Cortex of kidney (tissue), 1 donor: ENCODE measurements around the gene FAM219A.
"Not testable (repeated sequence)": the region's sequence is repeated elsewhere in the genome, so short reads cannot be mapped to it uniquely, and the experiment has no call there.

Experiments used
- DNase-seq: peaks from one replicate; lab custom pipeline; 2025; lab: John Stamatoyannopoulos, UW

Gene FAM219A

DNA sequence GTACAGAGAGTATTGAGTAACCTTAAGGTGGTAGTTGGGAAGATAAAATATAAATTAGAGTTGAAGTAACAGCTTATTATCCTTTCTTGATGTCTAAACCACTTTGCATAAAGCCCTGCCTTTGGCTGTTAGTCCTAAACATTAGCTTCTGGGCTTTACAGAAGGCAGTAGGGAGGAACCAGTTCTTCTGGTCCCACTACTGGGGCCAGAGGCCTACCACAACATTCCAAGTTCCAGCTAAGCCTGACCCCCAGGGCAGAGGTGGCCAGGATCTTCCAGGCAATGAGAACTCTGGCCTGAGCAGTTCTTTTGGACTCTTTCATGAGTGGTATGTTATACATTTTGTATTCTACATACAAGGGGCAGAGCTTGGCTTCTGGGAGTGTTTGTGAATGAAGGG lies 26.3 kb upstream of the FAM219A start:
- DNase-seq, result no peak

DNA sequence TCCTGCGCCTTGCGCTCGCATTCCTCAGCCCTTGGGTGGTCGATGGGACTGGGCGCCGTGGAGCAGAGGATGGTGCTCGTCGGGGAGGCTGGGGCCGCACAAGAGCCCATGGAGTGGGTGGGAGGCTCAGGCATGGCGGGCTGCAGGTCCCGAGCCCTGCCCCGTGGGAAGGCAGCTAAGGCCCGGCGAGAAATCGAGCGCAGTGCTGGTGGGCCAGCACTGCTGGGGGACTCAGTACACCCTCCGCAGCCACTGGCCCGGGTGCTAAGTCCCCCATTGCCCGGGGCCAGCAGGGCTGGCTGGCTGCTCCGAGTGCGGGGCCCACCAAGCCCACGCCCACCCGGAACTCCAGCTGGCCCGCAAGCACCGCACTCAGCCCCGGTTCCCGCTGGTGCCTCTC lies 24.4 kb upstream of the FAM219A start:
- DNase-seq, result not testable (repeated sequence)

DNA sequence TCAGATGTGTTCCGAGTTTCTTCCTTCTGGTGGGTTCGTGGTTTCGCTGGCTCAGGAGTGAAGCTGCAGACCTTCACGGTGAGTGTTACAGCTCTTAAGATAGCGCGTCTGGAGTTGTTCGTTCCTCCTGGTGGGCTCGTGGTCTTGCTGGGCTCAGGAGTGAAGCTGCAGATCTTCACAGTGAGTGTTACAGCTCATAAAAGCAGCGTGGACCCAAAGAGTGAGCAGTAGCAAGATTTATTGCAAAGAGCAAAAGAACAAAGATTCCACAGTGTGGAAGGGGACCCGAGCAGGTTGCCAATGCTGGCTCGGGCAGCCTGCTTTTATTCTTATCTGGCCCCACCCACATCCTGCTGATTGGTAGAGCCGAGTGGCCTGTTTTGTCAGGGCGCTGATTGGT lies 23.2 kb upstream of the FAM219A start:
- not testable (repeated sequence) for DNase-seq

DNA sequence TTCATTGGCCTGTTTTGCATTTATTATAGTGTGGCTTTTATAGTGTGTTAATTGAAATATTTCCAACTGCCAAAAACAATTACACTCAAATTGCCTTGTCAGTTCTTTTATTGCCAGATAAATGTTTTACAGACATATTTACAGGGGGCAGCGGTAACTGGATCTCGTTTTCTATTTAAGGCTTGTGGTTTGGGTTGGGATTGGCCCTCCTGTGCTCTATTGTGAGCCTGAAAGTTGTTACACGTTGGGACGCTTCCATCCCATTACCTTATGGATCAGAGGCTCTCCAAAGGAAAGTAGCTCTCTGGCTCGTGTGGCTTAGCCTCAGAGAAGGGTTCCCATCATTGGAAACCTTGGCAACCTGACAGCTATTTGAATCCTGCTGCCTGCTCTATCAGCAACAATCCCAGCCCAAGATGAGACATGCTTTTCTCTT lies 21.1 kb upstream of the FAM219A start:
- no peak for DNase-seq

DNA sequence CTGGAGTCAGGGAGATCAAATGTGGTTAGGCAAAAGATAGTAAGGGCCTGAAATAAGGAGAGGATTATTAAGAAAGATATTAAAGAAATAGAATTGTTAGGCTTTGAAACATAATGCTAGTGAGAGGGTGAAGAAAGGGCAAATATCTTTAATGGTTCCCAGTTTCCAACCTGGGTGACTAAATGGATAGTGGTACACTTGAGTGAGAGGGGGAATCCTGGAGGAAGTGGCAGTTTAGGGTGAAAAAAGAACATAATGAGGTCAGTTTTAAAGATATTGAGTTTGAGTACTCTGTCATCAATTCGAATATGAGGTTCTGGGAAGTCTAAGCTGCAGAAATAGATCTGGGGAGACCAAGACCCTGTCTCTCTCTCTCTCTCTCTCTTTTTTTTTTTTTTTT lies 19.2 kb upstream of the FAM219A start:
- DNase-seq, result no peak

DNA sequence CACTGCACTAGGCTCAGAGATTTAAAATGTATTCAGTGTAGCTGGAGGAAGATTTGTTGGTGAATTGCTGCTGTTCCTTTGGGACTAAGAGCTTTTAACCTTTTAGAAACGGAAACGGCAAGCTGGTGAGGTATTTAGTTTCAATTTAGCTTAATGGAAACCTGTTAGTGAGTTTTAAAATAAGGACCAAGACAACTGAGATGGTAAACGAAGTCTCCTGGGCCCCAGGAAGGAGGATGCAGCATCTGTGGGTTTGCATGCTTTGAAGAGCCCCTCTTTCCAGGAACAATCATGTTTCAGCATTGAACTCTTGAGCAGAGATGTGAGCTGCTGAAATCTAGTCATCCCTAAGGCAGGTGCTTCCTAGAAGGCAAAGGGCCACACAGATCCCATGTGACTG lies 16.7 kb upstream of the FAM219A start:
- no peak for DNase-seq

DNA sequence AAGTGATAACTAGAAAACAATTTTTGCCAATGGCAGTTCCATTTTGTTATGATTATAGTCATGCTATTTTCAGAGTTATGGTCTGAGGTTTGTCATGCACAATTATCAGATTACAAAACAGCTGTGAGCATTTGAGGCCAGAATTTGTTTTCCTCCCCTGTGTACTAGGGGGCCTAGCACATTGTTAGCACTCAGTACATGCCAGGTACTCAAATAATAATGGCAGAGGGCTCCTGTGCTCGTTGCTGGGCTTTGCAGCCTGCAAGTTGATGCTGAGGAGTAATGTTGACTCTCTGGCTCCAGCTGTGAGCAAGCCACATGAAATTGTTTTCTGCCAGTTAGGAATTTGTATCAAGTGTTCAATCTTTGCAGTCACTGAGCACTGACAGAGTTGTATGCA lies 7.1 kb upstream of the FAM219A start:
- DNase-seq, result no peak

DNA sequence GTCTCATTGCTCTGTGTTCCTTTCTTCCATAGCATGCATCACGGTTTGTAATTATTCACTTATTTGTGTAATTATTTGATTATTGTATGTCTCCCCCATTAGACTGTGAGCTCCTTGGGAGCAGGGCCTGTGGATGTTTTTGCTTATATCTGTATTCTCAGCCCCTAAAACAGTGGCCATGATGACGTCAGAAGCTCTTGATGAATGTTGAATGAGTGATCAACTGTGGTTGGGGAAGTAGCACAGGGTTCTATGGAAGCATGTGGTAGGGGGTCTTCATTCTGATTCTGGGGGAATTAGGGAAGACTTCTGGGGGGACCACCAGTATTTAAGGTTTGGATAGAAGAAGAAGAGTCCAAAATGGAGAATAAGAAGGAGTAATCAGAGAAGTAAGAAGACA lies 6.2 kb upstream of the FAM219A start:
- DNase-seq, result no peak

DNA sequence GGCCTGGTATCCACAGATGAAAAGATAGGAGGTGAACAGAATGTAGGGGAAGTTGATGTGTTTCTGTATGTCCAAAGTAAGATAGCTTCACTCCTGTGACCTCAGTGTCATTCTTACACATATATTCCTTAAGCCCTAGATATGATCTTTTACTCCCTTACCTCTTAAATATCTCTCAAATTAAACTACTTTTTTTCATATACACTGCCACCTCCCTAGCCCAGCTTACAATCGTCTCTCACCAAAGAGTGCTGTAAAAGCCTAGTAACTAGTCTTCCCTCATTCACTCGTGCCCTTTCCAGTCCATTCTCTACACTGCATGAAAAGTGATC lies 5.5 kb upstream of the FAM219A start:
- no peak for DNase-seq

DNA sequence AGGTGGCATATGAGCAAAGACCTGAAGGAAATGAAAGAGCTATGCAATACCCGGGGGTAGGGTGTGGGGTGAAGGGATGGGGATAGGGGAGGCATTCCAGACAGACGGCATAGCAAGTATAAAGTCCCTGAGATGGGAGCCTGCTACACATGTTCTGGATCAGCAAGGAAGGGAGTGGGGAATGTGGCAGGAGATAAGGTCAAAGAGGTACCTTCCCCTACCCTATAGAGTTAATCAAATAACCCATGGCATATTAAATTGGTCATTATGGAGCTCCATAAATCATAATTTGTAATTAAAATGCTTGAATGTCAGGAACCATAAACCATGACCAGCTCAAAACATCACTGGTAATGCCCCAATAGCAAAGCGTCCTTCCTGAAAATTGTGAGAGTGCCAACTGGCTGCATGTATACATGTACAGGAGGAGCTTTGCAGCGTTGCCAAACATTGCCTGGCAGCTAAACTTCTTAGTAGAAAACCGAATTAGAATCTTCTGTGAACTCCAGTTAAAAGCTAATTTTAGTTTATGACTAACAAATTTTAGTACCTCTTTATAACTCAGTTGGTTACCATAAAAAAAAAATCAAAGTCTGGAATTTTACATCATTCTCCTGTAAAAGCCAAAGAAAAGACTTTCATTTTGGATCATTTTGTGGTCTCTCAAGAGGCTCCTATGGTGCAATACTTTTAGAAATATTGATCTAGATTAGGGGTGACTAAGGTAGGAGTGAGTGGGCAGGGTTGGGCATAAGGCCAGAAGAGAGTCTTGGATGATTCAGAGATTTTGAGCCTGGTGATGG lies 4.9 kb upstream of the FAM219A start:
- no peak for DNase-seq

DNA sequence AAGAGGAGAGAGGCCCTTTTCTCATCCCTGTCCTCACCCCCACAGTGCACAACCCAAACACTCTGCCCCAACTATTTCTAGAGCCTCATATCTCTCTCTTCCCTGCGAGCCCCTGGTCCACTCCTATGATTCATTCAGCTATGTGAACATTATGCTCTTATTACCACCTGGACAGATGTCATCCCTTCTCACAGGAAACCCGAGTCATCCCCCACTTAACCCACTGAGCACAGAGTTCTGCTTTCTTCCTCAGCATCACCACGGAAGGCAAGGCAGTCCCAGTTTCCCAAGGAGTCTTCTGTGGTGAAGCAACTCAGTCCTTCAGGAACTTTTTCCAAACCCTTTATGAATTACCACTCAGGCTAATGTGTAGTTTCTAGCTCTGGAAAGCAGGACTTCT lies 1.6 kb upstream of the FAM219A start:
- DNase-seq, result no peak

DNA sequence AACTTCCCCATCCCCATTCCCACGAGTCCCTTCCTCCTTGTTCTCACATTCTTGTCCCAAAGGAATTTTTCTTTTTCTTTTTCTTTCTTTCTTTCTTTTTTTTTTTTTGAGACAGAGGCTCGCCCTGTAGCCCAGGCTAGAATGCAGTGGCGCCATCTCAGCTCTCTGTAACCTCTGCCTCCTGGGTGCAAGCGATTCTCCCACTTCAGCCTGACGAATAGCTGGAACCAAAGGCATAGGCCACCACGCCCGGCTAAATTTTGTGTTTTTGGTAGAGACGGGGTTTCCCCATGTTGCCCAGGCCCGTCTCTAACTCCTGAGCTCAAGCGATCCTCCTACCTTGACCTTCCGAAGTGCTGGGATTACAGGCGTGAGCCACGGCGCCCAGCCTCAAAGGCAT lies 986 bp upstream of the FAM219A start:
- DNase-seq, result no peak

DNA sequence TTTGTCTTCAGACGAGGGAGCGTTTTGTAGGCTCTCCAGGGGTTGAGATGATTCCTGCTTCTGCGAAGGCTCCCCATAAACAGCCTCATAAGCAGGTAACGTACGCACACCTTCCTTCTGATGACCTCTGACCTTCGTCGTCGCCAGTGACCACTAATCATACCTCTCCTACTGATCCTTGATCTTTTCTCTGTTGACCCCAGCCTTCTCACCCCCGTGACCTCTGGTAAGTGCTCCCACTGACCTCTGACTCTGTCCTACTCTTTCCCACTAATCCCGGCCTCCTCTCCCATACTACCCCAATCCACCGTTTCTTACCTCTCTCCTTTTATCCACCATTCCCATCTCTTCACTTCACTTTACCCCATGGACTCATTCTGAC lies 580 bp upstream of the FAM219A start:
- no peak for DNase-seq

DNA sequence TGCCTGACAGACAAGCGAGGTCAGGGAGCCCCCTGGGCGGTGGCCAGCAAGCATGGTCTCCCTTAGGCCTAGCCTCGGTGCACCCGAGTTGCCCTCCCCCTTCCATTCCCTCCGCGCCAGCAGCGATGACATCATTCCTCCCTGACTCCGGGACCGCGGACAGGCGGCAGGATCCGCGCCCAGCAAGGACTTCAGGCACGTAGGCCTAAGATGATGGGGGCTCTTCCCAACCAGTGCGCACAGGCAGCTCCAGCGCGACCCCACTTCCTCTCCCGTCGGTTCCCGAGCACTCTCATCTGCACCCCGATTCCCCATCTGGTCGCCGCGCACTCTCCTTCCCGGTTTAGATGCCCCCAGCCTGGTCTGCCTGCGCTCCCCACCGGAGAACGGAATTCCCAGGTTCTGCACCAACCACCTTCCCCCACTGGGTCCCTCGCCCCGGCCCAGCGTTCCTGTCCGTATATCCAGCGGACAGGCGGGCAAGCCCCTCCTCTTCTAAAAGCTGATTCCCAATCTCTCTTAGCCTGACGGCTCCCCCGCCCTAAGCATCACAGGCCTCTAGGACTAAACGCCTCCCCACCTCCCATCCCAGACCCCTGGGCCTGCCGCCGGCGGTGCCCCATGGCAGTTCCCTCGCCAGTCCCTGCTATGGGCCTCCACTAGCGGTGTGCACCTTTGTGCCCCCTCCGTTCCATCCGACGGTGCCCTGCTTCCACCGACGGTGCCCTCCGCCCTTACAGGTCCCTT lies 931 bp downstream of the FAM219A start:
- DNase-seq, result no peak

DNA sequence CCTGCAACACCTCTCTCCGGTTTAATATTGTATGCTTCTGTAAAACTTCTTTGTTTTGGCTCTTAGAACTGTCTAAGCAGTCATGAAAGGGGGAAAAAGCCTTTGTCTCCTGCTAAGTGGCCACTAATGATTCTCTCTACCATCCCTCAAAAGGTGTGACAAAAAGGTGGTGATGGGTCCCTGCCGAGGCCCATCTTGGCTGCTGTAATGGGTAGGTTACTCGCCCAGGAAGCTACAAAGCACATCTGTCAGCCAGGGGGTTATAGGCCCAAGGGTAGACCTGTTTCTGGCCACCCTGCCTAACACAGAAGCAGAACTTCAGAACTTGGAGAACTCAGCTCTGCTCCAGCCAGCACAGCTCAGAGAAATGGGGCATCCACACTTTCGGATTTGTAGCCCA lies 1.6 kb downstream of the FAM219A start:
- no peak for DNase-seq

DNA sequence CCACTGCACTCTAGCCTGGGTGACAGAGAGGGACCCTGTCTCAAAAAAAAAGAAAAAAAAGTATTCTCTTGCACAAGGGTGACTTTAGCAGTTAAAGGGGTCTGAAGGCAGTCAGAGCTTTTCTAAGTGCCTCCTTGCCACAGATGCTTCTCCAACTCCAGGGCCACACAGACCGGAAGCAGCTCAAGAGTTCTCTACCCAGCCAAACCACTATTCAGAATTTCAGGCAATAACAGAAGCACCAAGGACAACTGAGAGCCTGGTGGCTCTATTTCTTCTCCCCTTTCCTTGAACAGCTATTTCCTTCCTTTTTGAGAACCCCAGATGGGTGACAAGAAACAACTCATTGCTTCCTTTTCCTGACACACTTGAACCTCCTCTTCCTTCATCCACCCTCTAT lies 2.2 kb downstream of the FAM219A start:
- DNase-seq, result no peak

DNA sequence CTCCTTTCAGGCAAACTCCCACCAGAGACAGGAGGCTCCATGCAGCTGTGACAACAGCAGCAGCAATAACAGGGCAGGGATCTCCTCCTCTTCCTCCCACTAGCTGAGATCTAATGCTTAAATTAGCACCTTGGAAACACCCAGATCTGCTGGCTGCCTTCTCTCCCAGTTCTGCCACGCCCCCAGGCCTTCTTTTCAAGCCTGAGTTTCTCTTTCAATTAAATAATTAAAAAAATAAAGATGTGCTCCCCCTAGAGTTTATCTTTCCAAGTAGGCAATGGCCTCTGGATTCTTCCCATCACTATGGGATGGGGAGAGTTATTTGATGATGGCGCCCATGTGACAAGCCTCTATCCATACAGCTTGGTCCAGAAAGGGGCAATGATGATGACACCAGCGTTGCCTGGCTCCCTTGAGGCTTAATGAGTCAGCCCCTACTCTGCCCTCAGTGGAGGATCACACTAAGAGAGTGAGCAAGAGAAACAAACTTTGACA lies 3.8 kb downstream of the FAM219A start:
- no peak for DNase-seq

DNA sequence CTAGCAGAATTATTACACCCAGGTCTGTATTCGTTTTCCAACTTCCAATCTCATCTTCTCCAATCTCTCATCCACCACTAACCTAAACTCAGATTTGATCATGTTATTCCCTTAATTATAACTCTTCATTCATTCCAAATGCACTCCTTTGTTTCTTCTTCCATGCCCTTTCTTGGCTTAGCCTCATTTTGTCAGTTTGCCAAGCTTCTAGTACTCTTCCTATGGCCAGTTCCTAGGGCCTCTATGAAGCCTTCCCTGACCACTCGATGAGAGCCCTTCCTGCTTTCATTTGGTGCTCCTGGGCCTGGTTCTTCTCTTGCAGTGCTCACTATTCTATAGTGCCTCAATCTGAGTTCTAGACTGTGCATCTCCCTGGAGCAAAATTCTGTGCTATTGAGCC lies 5.8 kb downstream of the FAM219A start:
- DNase-seq, result no peak

DNA sequence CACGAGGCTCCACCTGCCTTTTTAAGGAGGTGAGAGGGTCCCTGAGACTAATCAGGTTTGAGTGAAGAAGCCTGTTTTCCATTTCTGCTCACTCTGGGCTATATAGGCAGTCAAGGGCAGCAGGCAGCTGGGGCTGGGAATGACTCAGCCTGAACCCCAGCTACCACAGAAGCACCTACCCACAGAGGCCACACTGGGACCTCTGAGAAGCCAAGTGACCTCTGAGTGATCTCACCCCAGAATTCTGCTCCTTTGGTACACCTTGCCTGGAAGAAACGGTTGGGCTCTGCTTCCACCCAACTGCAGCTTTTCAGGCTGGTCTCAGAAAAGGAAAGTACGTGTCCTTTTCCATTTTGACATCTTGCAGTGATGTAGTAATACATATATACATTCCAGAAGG lies 6.8 kb downstream of the FAM219A start:
- no peak for DNase-seq

DNA sequence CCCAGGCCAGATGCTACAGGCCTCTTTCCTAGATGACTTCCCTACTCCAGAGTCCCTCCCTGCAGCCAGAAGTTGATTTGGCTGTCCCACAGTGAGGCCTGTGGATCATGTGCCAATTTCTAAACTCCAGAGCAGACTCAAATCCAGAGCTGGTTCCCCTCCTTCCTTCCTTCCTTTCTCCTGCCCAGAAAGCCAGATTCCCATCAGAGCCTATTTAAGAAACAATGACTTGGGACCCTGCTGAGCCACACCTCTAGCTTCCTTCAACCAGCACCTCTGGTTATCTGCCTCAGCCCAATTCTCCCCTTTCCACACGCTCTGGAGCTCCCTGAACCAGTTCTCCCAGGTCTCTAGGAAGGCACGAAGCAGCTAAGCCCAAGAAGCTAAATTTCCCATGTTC lies 7.2 kb downstream of the FAM219A start:
- no peak for DNase-seq

DNA sequence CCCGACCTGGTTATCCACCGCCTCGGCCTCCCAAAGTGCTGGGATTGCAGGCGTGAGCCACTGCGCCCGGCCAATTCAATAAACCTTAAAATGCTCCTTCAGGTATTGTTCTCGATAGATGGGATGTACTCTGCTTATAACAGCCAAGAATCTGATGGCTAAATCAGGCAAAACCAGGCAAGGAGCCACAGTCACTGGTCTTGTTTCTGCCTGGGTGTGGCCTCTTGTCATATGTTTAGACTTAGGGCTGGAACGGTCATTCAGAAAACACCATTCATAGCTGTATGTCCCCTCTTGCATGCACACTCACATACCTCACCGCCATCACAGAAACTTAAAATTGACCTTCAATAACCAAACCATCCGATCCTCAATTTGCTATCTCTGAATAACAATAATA lies 7.7 kb downstream of the FAM219A start:
- DNase-seq, result no peak

DNA sequence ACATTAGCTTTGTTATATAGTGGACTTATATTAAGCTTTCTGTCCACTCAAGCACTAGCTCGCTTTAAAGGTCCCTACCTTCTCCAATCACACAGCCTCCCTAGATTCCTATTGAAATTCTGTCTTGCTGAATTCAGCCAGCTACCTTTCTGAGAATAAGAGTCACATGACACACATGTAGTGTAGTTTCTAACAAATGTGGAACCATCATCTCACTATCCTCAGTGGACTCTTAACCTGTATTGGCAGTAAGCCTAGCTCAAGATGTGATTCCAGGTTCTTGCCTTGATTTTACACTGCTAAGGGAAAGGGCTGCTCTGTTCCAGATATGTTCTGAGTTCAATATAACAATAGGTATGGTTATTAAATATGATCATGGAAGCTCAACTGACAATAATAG lies 11.4 kb downstream of the FAM219A start:
- no peak for DNase-seq

DNA sequence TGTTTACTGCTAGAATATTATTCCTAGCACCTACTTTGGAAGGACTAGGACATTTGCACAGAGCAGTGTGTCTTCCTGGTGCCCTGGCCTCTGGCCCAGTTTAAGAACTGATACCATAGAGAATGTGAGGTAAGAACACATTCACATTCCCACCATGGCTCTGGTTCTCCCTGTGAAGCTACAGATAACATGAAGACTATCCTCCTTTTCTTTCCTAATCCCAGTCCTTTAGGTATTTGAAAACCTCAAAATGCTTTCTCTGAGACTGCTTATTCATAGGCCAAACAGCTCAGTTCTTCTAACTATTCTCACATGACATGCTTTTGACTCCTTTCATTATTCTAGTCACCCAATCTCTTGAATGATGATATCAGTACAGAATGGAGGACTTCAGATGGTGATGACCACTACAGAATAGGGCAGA lies 11.9 kb downstream of the FAM219A start:
- no peak for DNase-seq

DNA sequence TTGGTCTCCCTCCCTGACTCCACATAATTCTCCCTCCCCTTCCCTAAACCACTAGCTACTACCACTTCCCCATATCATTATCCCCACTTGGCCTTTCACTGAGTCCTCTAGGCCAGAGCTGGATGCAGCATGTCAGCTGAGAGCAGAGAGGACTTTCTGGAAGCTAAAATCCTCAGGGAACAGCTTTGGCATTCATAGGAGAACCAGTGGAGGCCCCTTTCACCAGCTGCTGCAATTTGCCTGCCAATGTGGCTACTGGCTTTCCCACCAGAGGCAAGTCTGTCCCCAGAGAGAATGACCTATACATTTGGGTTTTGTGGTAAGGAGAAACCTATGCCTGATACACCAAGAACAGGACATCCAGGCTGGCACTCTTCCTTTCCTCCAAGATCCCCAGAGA lies 14.4 kb downstream of the FAM219A start:
- DNase-seq, result no peak
